Adrenal gland (tissue), 12 donors: ENCODE measurements around the gene ANTXR1. TPM values are rescaled to one million over a fixed set of nuclear protein-coding genes. Genes with fewer than 3 reads are reported as not detected.

Experiments used
- DNase-seq, 7 donors: peaks; one replicate each; pipeline ENCODE4 v3.0.0-alpha.2; 2019 to 2020
- H3K27ac ChIP-seq, 5 donors: fragments of 200-600 bp; sonication (generic) in 4 of 5; 1 replicate in 3 of 5; 2 replicates in 2 of 5; pipeline versions ENCODE4 v1.5.1 to v1.8.0; 2016 to 2020; ENCODE audit warnings: mild to moderate bottlenecking in 1 of 5
- H3K27me3 ChIP-seq: fragments of 200-600 bp; 2 replicates; pipeline ENCODE4 v1.8.0; 2021
- H3K36me3 ChIP-seq, 2 donors: fragments of 200-600 bp; replicated peaks in 1 of 2; 1 replicate in 1 of 2; 2 replicates in 1 of 2; pipeline versions ENCODE4 v1.5.1 to v1.8.0; 2018 to 2022
- H3K4me1 ChIP-seq, 2 donors: fragments of 200-600 bp; replicated peaks in 1 of 2; 1 replicate in 1 of 2; 2 replicates in 1 of 2; pipeline versions ENCODE4 v1.5.1 to v1.8.0; 2018 to 2021
- H3K4me3 ChIP-seq, 4 donors: fragments of 200-600 bp; sonication (generic) in 3 of 4; one replicate each; pipeline ENCODE4 v1.5.1; 2016 to 2018
- H3K9me3 ChIP-seq, 3 donors: fragments of 200-600 bp; sonication (generic) in 1 of 3; replicated peaks in 1 of 3; 1 replicate in 2 of 3; 2 replicates in 1 of 3; pipeline versions ENCODE4 v1.5.1 to v1.8.0; 2016 to 2021
- CTCF ChIP-seq, 6 experiments: fragments of 450-650 bp in 4 of 6; fragments of 200-600 bp in 2 of 6; sonication (generic) in 1 of 6; IDR thresholded peaks; 1 replicate in 5 of 6; 2 replicates in 1 of 6; pipeline versions ENCODE4 v1.5.1 to v1.8.0; 2016 to 2021; ENCODE audit warnings: antibody characterized with exemption in 6 of 6, mild to moderate bottlenecking in 2 of 6, moderate library complexity in 1 of 6
- POLR2A ChIP-seq, 2 donors: fragments of 450-650 bp; IDR thresholded peaks; one replicate each; pipeline ENCODE4 v1.6.1; 2017; ENCODE audit warnings: antibody characterized with exemption in 2 of 2, mild to moderate bottlenecking in 2 of 2, moderate library complexity in 1 of 2
- WGBS, 4 donors: extraction: QIAGEN DNeasy Blood & Tissue Kit in 2 of 4; methylation state at CpG; one replicate each; pipeline versions ENCODE4 v1.1.5 to v1.1.7; 2013 to 2017; 5-methylcytosine and 5-hydroxymethylcytosine counted together
- intact Hi-C, 2 donors: fragments of 100-400 bp; cut with DNase I; formaldehyde crosslinking; loops; one replicate each; pipeline versions ENCODE4 v1.14.1 to v1.15.0; 2022 to 2023
- polyA plus RNA-seq, 3 donors: library from polyadenylated mRNA; stranded (reverse); fragments of 200-250 nt in 2 of 3; fragments of 350-450 nt in 1 of 3; fragmentation: Illumina TruSeq in 1 of 3; extraction: RNeasy Lipid Tissue Mini Kit (QIAGEN cat#74804) in 1 of 3; gene quantifications; one replicate each; pipeline ENCODE4 v1.2.3, GENCODE V29; 2013 to 2014
- total RNA-seq, 9 donors: library from RNA; depleted of rRNA in 4 of 9; stranded (reverse); fragments of >200 nt in 4 of 9; fragments of 120-200 nt in 1 of 9; fragmentation: NEBNext Ultra II Directional in 1 of 9; extraction: Animal tissue kit (Norgen Biotek cat#: 25700) in 1 of 9; gene quantifications; one replicate each; pipeline versions ENCODE4 v1.1.0 to v1.2.4, GENCODE V29; 2013 to 2023
- donor health status: healthy with polysubstance abuse.
- donor health status: Bipolar disorder and iron deficiency.
- donor health status: DM: yes; HTN: yes; CAD: no.
- donor health status: DM: no; HTN: no; CAD: no.
- donor health status: DM: no; HTN: no; CAD: no.
- donor health status: DM: yes; HTN: yes; CAD: no.

Gene ANTXR1
- total and polyA plus RNA-seq, 12 donors: 19.0 to 386 (median 119) TPM

- intact Hi-C loops: no loop called here
- Histone ChIP-seq H3K4me3 (no peak overlapping the region), H3K9me3 (no peaks in the 10 kb centered on the region), H3K4me1 (peaks cover 5 to 16% of the 10 kb centered on the region in 2 donors), H3K27me3 (no peaks in the 10 kb centered on the region), H3K36me3 (no peaks in the 10 kb centered on the region), H3K27ac (peak overlapping the region in 3 of 5 donors; percentile 35 to 77 (median 48))
- no peak for TF ChIP-seq POLR2A (IDR thresholded peaks at IDR 0.05)
- no peak for TF ChIP-seq CTCF (IDR thresholded peaks at IDR 0.05)
- peak in 3 of 7 donors; percentile 25 to 46 (median 35) for DNase-seq
- WGBS, 4 donors: 33 to 55% (median 47%) methylated on average over 6 of the region's 6 CpGs
Measured at GRCh38 chr2:69237070-69237670, 224.2 kb downstream of the ANTXR1 start.

DNA sequence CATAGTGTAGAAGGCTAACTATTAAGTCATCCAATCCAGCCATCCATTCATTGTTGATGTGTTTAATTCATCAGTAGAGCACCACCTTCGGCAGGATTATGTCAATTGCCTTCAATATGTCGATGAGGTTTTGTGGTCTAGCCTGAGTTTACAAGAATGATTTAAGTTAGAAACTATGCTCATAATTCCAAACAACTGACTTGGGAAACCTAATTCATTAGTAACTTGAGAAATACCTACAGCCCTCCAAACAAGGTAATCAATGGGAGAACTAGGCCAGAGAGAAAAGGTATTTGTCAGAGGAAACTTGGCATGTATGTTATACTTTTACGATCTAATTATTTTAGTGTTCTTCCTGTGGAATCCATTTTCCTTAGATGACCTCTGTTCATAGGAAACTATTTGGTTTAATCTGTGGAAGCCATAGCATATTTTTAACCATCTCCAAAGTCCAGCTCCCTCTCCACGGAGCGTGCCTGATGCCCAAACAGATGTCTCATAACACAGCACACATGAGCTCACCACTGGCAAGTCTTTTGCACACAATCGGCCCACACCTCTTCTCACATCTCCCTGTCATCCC lies 225.6 kb downstream of the ANTXR1 start:
- no peak overlapping the region for H3K27ac ChIP-seq
- TF ChIP-seq CTCF (IDR thresholded peaks at IDR 0.05) (no peak), POLR2A (IDR thresholded peaks at IDR 0.05) (no peak)

GRCh38 chr2:69241093-69241492 lies 228.1 kb downstream of the ANTXR1 start:
- intact Hi-C loops: no loop called here
- DNase-seq: no peak
- Histone ChIP-seq H3K4me3 (no peak overlapping the region), H3K4me1 (peaks cover 5 to 15% of the 10 kb centered on the region in 2 donors), H3K36me3 (no peaks in the 10 kb centered on the region), H3K9me3 (no peaks in the 10 kb centered on the region), H3K27ac (no peak overlapping the region), H3K27me3 (no peaks in the 10 kb centered on the region)
- WGBS, 4 donors: 72 to 81% (median 76%) methylated on average over 7 of the region's 7 CpGs
- TF ChIP-seq POLR2A (IDR thresholded peaks at IDR 0.05) (no peak), CTCF (IDR thresholded peaks at IDR 0.05) (no peak)

More for the DNA sequence above, 225.6 kb downstream of the ANTXR1 start:
- no peaks in the 10 kb centered on the region for H3K36me3 ChIP-seq
- no peaks in the 10 kb centered on the region for H3K27me3 ChIP-seq
- H3K4me3 ChIP-seq: no peak overlapping the region
- 84 to 91% (median 91%) methylated on average over 6 of the region's 6 CpGs for WGBS, 4 donors
- no peak for DNase-seq
- intact Hi-C loops: no loop called here
- H3K4me1 ChIP-seq: peaks cover 5 to 16% of the 10 kb centered on the region in 2 donors
- H3K9me3 ChIP-seq: no peaks in the 10 kb centered on the region

DNA sequence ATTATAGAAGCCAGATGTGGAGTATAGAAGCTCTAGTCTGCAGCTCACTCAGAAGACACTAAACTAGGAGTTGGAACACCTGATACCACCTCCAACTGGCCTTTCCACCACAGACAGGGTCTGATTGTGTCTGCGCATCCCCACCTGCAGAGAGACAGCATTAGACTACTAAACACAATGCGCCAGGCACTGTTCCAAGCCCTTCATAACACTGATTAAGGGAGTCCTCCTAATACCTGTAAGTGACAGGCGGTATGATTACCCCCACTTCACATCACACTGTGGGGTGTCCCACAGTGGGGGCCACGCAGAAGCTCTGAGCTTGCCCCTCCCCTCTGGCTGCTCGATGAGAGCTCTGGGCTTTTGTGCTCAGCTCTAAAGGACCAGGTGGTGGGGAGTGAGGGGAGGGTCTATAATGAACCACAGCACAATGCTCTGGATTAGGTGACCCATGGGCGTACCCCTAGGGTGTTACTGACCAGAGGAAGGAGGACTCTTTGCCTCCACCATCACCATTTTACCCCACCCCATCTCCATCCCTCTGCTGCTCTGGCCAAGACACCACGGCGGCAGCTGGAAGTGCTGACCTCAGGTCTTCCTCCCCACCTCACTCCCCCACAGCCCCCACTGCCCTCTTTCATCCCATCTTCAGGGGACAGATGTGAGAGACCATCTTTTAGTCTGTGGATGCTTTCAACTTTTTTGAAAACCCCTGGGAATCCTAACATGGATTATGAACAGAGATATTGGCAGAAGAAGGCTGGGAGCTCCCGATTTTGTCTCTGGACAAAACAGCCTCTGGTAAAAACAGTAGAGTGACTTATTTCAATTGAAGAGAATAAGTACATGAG lies 228.9 kb downstream of the ANTXR1 start:
- Histone ChIP-seq H3K4me3 (no peak overlapping the region), H3K36me3 (no peaks in the 10 kb centered on the region), H3K9me3 (no peaks in the 10 kb centered on the region), H3K27ac (no peak overlapping the region), H3K27me3 (no peaks in the 10 kb centered on the region), H3K4me1 (peaks cover 5 to 7% of the 10 kb centered on the region in 2 donors)
- WGBS, 4 donors: 91 to 97% (median 93%) methylated on average over 6 to 9 of the region's 9 CpGs
- TF ChIP-seq CTCF (IDR thresholded peaks at IDR 0.05) (no peak), POLR2A (IDR thresholded peaks at IDR 0.05) (no peak)
- intact Hi-C loops: no loop called here
- no peak for DNase-seq
